Large intestine (tissue), 3 donors: ENCODE results near the gene PKDREJ. TPM values are rescaled to one million over a fixed set of nuclear protein-coding genes. Genes with fewer than 3 reads are reported as not detected.

Experiments used
- DNase-seq, 2 donors: peaks; one replicate each; pipeline versions ENCODE4 v3.0.0 to v3.0.0-alpha.2; 2013
- H3K27ac ChIP-seq: one replicate; pipeline ENCODE4 v1.5.1; 2013; ENCODE audit warnings: low read length
- H3K27me3 ChIP-seq: 2 replicates; pipeline ENCODE4 v1.6.1; 2013; ENCODE audit warnings: low read length; ENCODE audit not compliant: control insufficient read depth, insufficient read depth
- H3K36me3 ChIP-seq: 2 replicates; pipeline ENCODE4 v1.6.1; 2013; ENCODE audit warnings: low read length; ENCODE audit not compliant: control insufficient read depth, insufficient read depth
- H3K4me1 ChIP-seq: one replicate; pipeline ENCODE4 v1.6.1; 2013; ENCODE audit warnings: low read length; ENCODE audit not compliant: control insufficient read depth, insufficient read depth
- H3K4me3 ChIP-seq: one replicate; pipeline ENCODE4 v1.5.1; 2013; ENCODE audit warnings: low read length
- H3K9me3 ChIP-seq: one replicate; pipeline ENCODE4 v1.6.1; 2013; ENCODE audit warnings: mild to moderate bottlenecking, low read depth, low read length, moderate library complexity; ENCODE audit not compliant: control insufficient read depth
- WGBS: methylation state at CpG from one replicate; pipeline ENCODE4 v1.1.5; 2013; ENCODE audit warnings: low lambda C conversion rate; ENCODE audit not compliant: insufficient coverage; 5-methylcytosine and 5-hydroxymethylcytosine counted together
- polyA plus RNA-seq: library from polyadenylated mRNA; unstranded; fragments of 120-200 nt; gene quantifications from one replicate; pipeline ENCODE4 v1.2.1, GENCODE V29; 2013

Gene PKDREJ
- polyA plus RNA-seq, 1 donor = 0.69 TPM

GRCh38 chr22:46234969-46235368 lies 28.2 kb downstream of the PKDREJ start:
- DNase-seq = no peak
- WGBS = no CpG with 5 or more reads among the region's 12 CpGs
- H3K4me3 ChIP-seq = no peak overlapping the region
- no peaks in the 10 kb centered on the region for H3K9me3 ChIP-seq
- H3K36me3 ChIP-seq = peaks cover 72% of the 10 kb centered on the region
- H3K27me3 ChIP-seq = no peaks in the 10 kb centered on the region
- no peak overlapping the region for H3K27ac ChIP-seq
- H3K4me1 ChIP-seq = peaks cover under 1% of the 10 kb centered on the region

- no peak overlapping the region for H3K27ac ChIP-seq
- H3K4me3 ChIP-seq = no peak overlapping the region
- no peaks in the 10 kb centered on the region for H3K4me1 ChIP-seq
- H3K27me3 ChIP-seq = no peaks in the 10 kb centered on the region
- H3K9me3 ChIP-seq = no peaks in the 10 kb centered on the region
- H3K36me3 ChIP-seq = peaks cover 62% of the 10 kb centered on the region
- WGBS = no CpG with 5 or more reads among the region's 9 CpGs
- no peak for DNase-seq
These were observed 29.9 kb downstream of the PKDREJ start for GRCh38 chr22:46233231-46233630.

GRCh38 chr22:46230262-46230901 lies 32.8 kb downstream of the PKDREJ start:
- Histone ChIP-seq H3K9me3 (no peaks in the 10 kb centered on the region), H3K27ac (no peak overlapping the region), H3K36me3 (peaks cover 49% of the 10 kb centered on the region), H3K4me3 (no peak overlapping the region), H3K27me3 (no peaks in the 10 kb centered on the region), H3K4me1 (no peaks in the 10 kb centered on the region)
- DNase-seq = no peak
- WGBS = 100% methylated on average over 3 of the region's 13 CpGs

GRCh38 chr22:46229701-46230100 lies 33.4 kb downstream of the PKDREJ start:
- Histone ChIP-seq H3K4me3 (no peak overlapping the region), H3K9me3 (no peaks in the 10 kb centered on the region), H3K4me1 (no peaks in the 10 kb centered on the region), H3K36me3 (peaks cover 49% of the 10 kb centered on the region), H3K27ac (no peak overlapping the region), H3K27me3 (no peaks in the 10 kb centered on the region)
- WGBS = no CpG with 5 or more reads among the region's 8 CpGs
- DNase-seq = no peak

GRCh38 chr22:46226577-46226976 lies 36.6 kb downstream of the PKDREJ start:
- WGBS = no CpG with 5 or more reads among the region's 7 CpGs
- DNase-seq = no peak

GRCh38 chr22:46225631-46226030 lies 37.5 kb downstream of the PKDREJ start:
- Histone ChIP-seq H3K4me1 (no peaks in the 10 kb centered on the region), H3K27ac (no peak overlapping the region), H3K4me3 (no peak overlapping the region), H3K9me3 (no peaks in the 10 kb centered on the region), H3K36me3 (peaks cover 53% of the 10 kb centered on the region), H3K27me3 (no peaks in the 10 kb centered on the region)
- no peak for DNase-seq
- WGBS = no CpG with 5 or more reads among the region's 7 CpGs

More at GRCh38 chr22:46226577-46226976, 36.6 kb downstream of the PKDREJ start:
- Histone ChIP-seq H3K4me3 (no peak overlapping the region), H3K36me3 (peaks cover 46% of the 10 kb centered on the region), H3K27ac (no peak overlapping the region), H3K9me3 (no peaks in the 10 kb centered on the region), H3K27me3 (no peaks in the 10 kb centered on the region), H3K4me1 (no peaks in the 10 kb centered on the region)

GRCh38 chr22:46224898-46225290 lies 38.2 kb downstream of the PKDREJ start:
- Histone ChIP-seq H3K4me1 (no peaks in the 10 kb centered on the region), H3K9me3 (no peaks in the 10 kb centered on the region), H3K27me3 (no peaks in the 10 kb centered on the region), H3K27ac (no peak overlapping the region), H3K36me3 (peaks cover 58% of the 10 kb centered on the region), H3K4me3 (no peak overlapping the region)
- DNase-seq = no peak
- no CpG with 5 or more reads among the region's 10 CpGs for WGBS

- 60% methylated on average over 1 of the region's 23 CpGs for WGBS
- peaks cover 62% of the 10 kb centered on the region for H3K36me3 ChIP-seq
- no peaks in the 10 kb centered on the region for H3K27me3 ChIP-seq
- no peak for DNase-seq
- no peaks in the 10 kb centered on the region for H3K4me1 ChIP-seq
- no peak overlapping the region for H3K27ac ChIP-seq
- no peaks in the 10 kb centered on the region for H3K9me3 ChIP-seq
- no peak overlapping the region for H3K4me3 ChIP-seq
These were observed 38.9 kb downstream of the PKDREJ start for GRCh38 chr22:46224044-46224897.

- Histone ChIP-seq H3K27ac (no peak overlapping the region), H3K4me1 (no peaks in the 10 kb centered on the region), H3K27me3 (no peaks in the 10 kb centered on the region), H3K4me3 (no peak overlapping the region), H3K9me3 (no peaks in the 10 kb centered on the region), H3K36me3 (peaks cover 76% of the 10 kb centered on the region)
- WGBS = no CpG with 5 or more reads among the region's 5 CpGs
- no peak for DNase-seq
These were observed 42.2 kb downstream of the PKDREJ start for GRCh38 chr22:46220921-46221320.

GRCh38 chr22:46219636-46220035 lies 43.5 kb downstream of the PKDREJ start:
- H3K4me1 ChIP-seq = no peaks in the 10 kb centered on the region
- H3K27ac ChIP-seq = no peak overlapping the region
- DNase-seq = peak; percentile 47 to 61
- no peak overlapping the region for H3K4me3 ChIP-seq
- peaks cover 74% of the 10 kb centered on the region for H3K36me3 ChIP-seq
- peaks cover under 1% of the 10 kb centered on the region for H3K9me3 ChIP-seq
- no peaks in the 10 kb centered on the region for H3K27me3 ChIP-seq
- WGBS = 80% methylated on average over 1 of the region's 10 CpGs
